ENCODE measurements around the gene HPCAL1.
"Not testable (repeated sequence)": the region's sequence is repeated elsewhere in the genome, so short reads cannot be mapped to it uniquely, and the experiment has no call there.

DNA sequence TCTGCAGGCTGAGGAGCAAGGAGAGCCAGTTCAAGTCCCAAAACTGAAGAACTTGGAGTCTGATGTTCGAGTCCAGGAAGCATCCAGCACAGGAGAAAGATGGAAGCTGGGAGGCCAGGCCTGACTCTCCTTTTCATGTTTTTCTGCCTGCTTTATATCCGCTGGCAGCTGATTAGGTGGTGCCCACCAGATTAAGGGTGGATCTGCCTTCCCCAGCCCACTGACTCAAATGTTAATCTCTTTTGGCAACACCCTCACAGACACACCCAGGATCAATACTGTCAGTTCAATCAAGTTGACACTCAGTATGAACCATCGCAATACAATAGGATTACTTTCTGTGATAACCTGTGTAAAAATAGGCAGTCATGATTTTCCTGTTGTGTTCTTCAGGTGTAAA lies 154.5 kb downstream of the HPCAL1 start:
- TF ChIP-seq, protein P1, sequence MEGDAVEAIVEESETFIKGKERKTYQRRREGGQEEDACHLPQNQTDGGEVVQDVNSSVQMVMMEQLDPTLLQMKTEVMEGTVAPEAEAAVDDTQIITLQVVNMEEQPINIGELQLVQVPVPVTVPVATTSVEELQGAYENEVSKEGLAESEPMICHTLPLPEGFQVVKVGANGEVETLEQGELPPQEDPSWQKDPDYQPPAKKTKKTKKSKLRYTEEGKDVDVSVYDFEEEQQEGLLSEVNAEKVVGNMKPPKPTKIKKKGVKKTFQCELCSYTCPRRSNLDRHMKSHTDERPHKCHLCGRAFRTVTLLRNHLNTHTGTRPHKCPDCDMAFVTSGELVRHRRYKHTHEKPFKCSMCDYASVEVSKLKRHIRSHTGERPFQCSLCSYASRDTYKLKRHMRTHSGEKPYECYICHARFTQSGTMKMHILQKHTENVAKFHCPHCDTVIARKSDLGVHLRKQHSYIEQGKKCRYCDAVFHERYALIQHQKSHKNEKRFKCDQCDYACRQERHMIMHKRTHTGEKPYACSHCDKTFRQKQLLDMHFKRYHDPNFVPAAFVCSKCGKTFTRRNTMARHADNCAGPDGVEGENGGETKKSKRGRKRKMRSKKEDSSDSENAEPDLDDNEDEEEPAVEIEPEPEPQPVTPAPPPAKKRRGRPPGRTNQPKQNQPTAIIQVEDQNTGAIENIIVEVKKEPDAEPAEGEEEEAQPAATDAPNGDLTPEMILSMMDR (IDR thresholded peaks at IDR 0.05): not testable (repeated sequence)
- TF ChIP-seq EP300 (IDR thresholded peaks at IDR 0.05): not testable (repeated sequence)

Data from tibial nerve (tissue), 4 donors.